Osteocyte (in vitro differentiated cells): ENCODE data around the gene POLR3C. TPM values are rescaled to one million over a fixed set of nuclear protein-coding genes. Genes with fewer than 3 reads are reported as not detected.
A peak's percentile ranks its signal among the peaks of the same experiment; 100 is the strongest.
"Not testable (repeated sequence)": the region's sequence is repeated elsewhere in the genome, so short reads cannot be mapped to it uniquely, and the experiment has no call there.

ENCODE experiments used
- DNase-seq: peaks from one replicate; pipeline ENCODE4 v3.0.0; 2021; ENCODE audit warnings: mixed read lengths; ENCODE audit not compliant: unreplicated experiment; ENCODE audit errors: extremely low spot score
- H3K27ac Mint-ChIP-seq: one replicate; pipeline ENCODE4 v1.8.0; 2021; ENCODE audit warnings: mild to moderate bottlenecking, mixed read lengths; ENCODE audit not compliant: unreplicated experiment
- H3K27me3 Mint-ChIP-seq: one replicate; pipeline ENCODE4 v1.8.0; 2021; ENCODE audit warnings: mixed read lengths; ENCODE audit not compliant: unreplicated experiment
- H3K36me3 Mint-ChIP-seq: one replicate; pipeline ENCODE4 v1.8.0; 2021; ENCODE audit warnings: mixed read lengths; ENCODE audit not compliant: unreplicated experiment
- H3K4me1 Mint-ChIP-seq: one replicate; pipeline ENCODE4 v1.8.0; 2021; ENCODE audit warnings: mixed read lengths; ENCODE audit not compliant: unreplicated experiment
- H3K4me3 Mint-ChIP-seq: one replicate; pipeline ENCODE4 v1.8.0; 2021; ENCODE audit warnings: mild to moderate bottlenecking, moderate library complexity, mixed read lengths; ENCODE audit not compliant: unreplicated experiment
- H3K9me3 Mint-ChIP-seq: one replicate; pipeline ENCODE4 v1.8.0; 2021; ENCODE audit warnings: mixed read lengths; ENCODE audit not compliant: unreplicated experiment
- total RNA-seq: library from RNA; stranded (reverse); gene quantifications from 2 replicates; pipeline ENCODE4 v1.2.1, GENCODE V29; 2021
- TF ChIP-seq, protein P1 (sequence below): fragments of 200-600 bp; sonication (generic); IDR thresholded peaks from 2 replicates; pipeline ENCODE4 v1.5.0; 2021; ENCODE audit warnings: antibody characterized with exemption, mild to moderate bottlenecking, moderate library complexity

The POLR3C gene
- total RNA-seq, 1 donor from 2014 or later = 33.4 TPM

DNA sequence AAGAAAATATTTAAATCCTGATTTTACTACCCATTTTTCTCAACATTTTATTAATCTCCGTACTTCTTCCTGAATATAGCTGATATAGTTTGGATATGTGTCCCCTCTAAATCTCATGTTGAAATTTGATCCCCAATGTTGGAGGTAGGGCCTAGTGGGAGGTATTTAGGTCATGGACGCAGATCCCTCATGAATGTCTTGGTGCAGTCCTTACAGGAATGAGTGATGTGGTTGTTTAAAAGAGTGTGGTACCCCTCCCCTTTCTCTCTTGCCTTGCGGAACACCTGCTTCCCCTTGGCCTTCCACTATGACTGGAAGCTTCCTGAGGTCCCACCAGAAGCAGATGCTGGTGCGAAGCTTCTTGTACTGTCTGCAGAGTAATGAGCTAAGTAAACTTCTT lies 17.6 kb upstream of the POLR3C start:
- Mint-ChIP-seq H3K4me3 (no peak overlapping the region), H3K36me3 (no peaks in the 10 kb centered on the region)

DNA sequence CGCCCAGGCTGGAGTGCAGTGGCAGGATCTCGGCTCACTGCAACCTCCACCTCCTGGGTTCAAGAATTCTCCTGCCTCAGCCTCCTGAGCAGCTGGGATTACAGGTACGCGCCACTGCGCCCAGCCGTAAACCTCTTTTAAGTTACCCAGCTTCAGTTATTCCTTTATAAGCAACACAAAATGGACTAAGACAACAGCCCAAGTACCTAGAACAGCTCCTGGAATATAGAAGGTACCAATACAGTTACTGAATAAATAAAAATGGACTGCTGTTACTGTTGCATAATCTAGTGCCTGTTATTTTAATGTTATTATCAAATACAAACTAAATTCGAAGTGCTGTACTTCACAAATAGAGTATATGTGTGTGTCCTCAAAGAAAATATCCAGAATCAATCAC lies 17.2 kb upstream of the POLR3C start:
- Mint-ChIP-seq H3K27me3 (no peaks in the 10 kb centered on the region), H3K4me1 (peaks cover 32% of the 10 kb centered on the region), H3K27ac (no peak overlapping the region), H3K4me3 (no peak overlapping the region), H3K36me3 (no peaks in the 10 kb centered on the region), H3K9me3 (no peaks in the 10 kb centered on the region)
- TF ChIP-seq, protein P1, sequence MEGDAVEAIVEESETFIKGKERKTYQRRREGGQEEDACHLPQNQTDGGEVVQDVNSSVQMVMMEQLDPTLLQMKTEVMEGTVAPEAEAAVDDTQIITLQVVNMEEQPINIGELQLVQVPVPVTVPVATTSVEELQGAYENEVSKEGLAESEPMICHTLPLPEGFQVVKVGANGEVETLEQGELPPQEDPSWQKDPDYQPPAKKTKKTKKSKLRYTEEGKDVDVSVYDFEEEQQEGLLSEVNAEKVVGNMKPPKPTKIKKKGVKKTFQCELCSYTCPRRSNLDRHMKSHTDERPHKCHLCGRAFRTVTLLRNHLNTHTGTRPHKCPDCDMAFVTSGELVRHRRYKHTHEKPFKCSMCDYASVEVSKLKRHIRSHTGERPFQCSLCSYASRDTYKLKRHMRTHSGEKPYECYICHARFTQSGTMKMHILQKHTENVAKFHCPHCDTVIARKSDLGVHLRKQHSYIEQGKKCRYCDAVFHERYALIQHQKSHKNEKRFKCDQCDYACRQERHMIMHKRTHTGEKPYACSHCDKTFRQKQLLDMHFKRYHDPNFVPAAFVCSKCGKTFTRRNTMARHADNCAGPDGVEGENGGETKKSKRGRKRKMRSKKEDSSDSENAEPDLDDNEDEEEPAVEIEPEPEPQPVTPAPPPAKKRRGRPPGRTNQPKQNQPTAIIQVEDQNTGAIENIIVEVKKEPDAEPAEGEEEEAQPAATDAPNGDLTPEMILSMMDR = no peak
- no peak for DNase-seq

More for the DNA sequence above, 17.6 kb upstream of the POLR3C start:
- Mint-ChIP-seq H3K27me3 (no peaks in the 10 kb centered on the region), H3K9me3 (no peaks in the 10 kb centered on the region), H3K27ac (no peak overlapping the region), H3K4me1 (peaks cover 32% of the 10 kb centered on the region)
- TF ChIP-seq, protein P1 = no peak
- no peak for DNase-seq

DNA sequence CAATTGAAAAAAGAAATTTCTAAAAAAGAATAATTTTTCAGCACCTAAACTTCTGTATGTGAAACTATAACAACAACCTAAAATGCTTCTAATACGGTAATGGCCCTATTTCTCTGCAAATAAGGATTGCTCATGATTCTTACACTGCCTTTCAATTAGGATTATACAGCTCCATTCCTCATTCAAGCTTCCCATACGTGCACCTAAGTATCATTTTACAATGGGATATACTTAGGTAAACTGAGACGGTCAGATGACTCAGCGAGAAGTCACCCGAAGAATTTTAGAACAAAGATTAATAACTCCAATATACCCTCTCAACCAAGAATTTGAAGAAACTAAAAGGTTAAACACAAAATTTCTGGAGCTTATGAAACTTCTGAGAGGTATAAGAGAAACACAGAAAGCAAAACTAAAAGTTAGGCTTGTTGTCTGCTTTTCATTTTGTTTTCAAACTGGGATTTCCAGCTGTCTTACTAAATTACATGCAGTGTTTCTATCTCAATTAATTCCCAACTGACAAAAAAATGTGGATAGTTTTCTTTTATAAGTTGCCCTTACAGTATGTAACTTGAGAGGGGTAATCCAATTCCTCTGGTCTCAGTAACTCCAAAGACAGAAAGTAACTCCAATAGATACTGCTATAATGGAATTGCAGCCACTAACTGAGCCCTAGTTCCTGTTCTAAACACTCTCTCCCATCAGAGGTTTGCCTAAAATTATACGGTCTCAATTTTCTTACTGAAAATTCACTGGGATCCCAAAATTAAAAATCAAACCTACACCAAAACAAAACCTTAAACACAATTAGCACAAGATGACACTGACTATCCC lies 10.8 kb upstream of the POLR3C start:
- H3K27ac Mint-ChIP-seq, H3K4me3 Mint-ChIP-seq, H3K36me3 Mint-ChIP-seq, H3K4me1 Mint-ChIP-seq, H3K27me3 Mint-ChIP-seq, H3K9me3 Mint-ChIP-seq, DNase-seq: not testable (repeated sequence)

DNA sequence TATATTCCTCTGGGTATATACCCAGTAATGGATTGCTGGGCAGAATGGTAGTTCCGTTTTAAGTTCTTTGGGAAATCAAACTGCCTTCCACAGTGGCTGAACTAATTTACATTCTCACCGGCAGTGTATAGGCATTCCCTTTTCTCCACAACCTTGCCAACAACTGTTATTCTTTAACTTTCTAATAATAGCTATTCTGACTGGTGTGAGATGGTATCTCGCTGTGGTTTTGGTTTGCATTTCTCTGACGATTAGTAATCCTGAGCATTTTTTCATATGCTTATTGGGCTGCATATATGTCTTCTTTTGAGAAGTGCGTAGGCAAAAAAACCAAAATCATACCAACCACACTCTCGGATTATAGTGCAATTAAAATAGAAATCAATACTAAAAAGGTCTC lies 5.9 kb upstream of the POLR3C start:
- not testable (repeated sequence) for H3K9me3 Mint-ChIP-seq, H3K4me1 Mint-ChIP-seq, H3K27me3 Mint-ChIP-seq, DNase-seq, H3K4me3 Mint-ChIP-seq, H3K36me3 Mint-ChIP-seq
- H3K27ac Mint-ChIP-seq = peak overlapping the region; percentile 44

DNA sequence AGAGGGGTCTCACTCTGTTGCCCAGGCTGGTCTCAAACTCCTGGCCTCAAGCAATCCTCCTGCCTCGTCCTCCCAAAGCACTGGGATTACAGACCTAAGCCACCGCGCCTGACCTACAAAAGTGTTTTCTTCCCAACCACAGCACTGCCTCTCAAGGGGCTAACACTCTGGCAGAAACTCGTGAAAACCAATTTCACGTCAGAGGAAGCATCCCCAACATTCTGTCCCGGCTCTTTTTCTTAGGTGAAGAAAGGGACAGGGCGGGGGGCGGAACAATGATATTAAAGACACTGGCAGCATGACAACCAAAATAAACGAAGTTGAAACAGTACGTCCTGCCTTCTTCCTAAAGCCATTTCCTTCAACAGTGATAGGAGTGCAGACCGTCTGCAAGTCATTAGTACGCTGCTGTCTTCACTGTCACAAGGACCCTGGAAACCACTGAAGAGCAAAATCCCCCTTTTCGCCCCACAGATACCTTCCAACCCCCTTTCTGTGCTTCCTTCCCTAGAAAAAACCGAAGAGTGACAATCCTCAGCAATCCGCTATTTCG lies 1.1 kb upstream of the POLR3C start:
- peaks cover 19% of the 10 kb centered on the region for H3K36me3 Mint-ChIP-seq
- H3K9me3 Mint-ChIP-seq, H3K27ac Mint-ChIP-seq, DNase-seq, H3K27me3 Mint-ChIP-seq: not testable (repeated sequence)
- peaks cover 21% of the 10 kb centered on the region for H3K4me1 Mint-ChIP-seq
- peak overlapping the region; percentile 44 for H3K4me3 Mint-ChIP-seq

DNA sequence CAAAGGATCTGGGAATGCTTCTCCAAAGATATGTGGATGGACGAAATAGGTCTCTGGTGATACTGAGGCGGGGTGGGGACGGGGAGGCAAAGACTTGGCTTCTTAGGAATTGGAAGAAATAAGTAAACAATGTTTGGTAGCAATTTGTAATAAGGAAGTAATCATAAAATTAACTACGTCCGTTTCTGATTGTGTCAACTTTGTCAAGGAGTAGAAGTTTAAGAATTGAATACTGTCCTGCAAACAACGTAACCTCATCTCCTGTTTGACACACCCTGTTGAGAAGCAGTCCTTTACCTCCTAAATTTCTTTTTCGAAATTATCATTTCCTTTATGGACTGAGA lies 471 bp downstream of the POLR3C start:
- H3K27ac Mint-ChIP-seq = peak overlapping the region; percentile 99
- TF ChIP-seq, protein P1 = no peak
- no peaks in the 10 kb centered on the region for H3K27me3 Mint-ChIP-seq
- no peaks in the 10 kb centered on the region for H3K9me3 Mint-ChIP-seq
- H3K4me3 Mint-ChIP-seq = peak overlapping the region; percentile 96
- DNase-seq = no peak
- peaks cover 32% of the 10 kb centered on the region for H3K36me3 Mint-ChIP-seq
- peaks cover 21% of the 10 kb centered on the region for H3K4me1 Mint-ChIP-seq
